Retinal pigment epithelial cell (primary cell): ENCODE data around the gene PPHLN1.

Experiments used
- DNase-seq: peaks from one replicate; pipeline ENCODE4 v3.0.0-alpha.2; 2010; ENCODE audit warnings: low read depth
- H3K4me3 ChIP-seq: 2 replicates; pipeline ENCODE4 v1.5.1; 2011; ENCODE audit warnings: mild to moderate bottlenecking, low read length, control low read depth, moderate library complexity
- TF ChIP-seq, protein P1 (sequence below): conservative IDR thresholded peaks from 2 replicates; pipeline ENCODE4 v1.5.1; 2011; ENCODE audit warnings: low read depth, low read length, control low read depth, inconsistent platforms

PPHLN1 gene

DNA sequence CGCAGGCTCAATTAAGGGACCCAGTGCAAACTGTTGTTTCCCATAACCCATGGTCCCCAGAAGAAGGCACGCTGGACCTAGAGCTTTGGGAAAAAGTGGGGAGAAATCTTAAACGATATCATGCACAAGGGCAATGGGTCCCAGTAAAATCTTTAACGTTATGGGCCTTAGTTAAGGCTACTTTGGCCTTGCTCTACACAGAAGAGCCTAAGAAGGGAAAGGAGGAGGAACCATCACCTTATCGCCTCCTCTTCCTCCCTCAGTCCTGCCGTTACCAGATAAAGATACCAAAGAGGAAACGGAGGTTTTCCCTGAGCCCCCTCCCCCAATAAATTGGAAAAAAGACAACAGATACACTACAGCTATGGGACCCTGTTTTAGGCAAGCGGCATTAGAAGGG, 116.9 kb downstream of the PPHLN1 start:
- TF ChIP-seq, protein P1, sequence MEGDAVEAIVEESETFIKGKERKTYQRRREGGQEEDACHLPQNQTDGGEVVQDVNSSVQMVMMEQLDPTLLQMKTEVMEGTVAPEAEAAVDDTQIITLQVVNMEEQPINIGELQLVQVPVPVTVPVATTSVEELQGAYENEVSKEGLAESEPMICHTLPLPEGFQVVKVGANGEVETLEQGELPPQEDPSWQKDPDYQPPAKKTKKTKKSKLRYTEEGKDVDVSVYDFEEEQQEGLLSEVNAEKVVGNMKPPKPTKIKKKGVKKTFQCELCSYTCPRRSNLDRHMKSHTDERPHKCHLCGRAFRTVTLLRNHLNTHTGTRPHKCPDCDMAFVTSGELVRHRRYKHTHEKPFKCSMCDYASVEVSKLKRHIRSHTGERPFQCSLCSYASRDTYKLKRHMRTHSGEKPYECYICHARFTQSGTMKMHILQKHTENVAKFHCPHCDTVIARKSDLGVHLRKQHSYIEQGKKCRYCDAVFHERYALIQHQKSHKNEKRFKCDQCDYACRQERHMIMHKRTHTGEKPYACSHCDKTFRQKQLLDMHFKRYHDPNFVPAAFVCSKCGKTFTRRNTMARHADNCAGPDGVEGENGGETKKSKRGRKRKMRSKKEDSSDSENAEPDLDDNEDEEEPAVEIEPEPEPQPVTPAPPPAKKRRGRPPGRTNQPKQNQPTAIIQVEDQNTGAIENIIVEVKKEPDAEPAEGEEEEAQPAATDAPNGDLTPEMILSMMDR: no peak
- no peak for DNase-seq

DNA sequence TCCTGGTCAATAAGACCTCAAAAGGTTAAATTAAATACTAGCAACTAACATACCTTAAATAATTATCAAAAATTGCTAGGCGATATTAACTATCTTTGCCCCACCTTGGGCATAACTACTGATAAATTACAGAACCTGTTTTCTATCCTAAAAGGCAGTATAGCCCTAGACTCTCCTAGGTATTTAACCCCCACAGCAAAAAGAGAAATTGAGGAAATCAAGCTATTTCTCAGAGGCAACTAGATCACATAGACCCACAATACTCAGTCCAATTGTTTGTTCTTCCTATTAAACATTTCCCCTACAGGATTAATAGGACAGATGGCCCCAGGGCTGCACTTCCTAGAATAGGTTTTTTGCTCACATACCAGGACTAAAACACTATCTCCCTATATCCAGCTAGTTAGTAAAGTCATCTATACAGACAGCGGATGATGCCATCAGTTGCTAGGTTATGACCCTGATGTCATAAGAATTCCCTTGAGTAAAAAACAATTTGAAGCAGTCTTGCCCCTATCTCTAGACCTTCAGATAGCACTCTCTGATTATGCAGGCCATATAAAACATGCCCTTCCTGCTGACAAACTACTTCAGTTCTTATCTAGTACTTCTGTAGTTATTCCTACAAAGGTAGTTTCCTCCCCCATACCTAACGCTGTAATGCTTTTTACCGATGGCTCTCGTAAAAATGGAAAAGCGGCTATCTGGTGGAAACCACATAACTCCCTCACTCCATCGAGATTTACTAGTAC, 118.4 kb downstream of the PPHLN1 start:
- TF ChIP-seq, protein P1: no peak
- H3K4me3 ChIP-seq: no peak overlapping the region
- DNase-seq: no peak

More for the DNA sequence above, 116.9 kb downstream of the PPHLN1 start:
- no peak overlapping the region for H3K4me3 ChIP-seq

DNA sequence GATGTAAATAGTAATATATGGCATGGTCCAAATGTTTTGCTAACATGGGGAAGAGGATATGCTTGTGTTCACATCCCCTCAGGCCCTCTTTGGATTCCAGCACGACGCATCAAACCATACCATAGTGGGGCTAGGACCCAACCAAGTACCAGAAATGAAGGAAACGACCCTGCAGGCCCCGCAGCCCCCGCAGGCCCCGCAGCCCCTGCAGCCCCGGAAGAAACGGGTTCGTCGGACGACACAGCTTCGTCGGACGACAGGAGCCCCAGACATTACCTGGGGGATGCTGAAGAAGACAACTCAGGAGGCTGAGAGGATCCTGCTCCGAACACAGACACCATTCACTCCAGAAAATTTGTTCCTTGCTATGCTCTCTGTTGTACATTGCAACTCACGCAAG, 119.9 kb downstream of the PPHLN1 start:
- DNase-seq: no peak
- H3K4me3 ChIP-seq: no peak overlapping the region
- TF ChIP-seq, protein P1: no peak

DNA sequence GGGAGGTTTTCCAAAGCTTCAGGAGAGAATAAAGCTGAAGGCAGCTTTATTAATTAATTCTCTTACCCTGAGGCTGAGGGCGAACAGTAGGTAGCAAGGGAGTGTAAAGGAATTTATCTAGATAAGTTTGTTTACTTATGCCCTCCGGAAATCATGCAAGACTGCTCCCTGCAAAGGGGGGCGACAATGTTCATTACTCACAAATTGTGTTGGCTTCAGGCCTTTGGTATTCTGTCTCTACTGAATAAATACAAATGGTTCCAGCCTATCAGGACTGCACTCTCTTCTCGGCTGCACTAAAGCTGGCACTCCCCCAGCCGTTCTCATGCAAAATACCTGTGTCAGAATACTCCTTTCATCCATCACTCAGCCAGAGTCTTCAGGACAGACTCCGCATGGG, 120.8 kb downstream of the PPHLN1 start:
- DNase-seq: no peak
- TF ChIP-seq, protein P1: no peak
- no peak overlapping the region for H3K4me3 ChIP-seq

DNA sequence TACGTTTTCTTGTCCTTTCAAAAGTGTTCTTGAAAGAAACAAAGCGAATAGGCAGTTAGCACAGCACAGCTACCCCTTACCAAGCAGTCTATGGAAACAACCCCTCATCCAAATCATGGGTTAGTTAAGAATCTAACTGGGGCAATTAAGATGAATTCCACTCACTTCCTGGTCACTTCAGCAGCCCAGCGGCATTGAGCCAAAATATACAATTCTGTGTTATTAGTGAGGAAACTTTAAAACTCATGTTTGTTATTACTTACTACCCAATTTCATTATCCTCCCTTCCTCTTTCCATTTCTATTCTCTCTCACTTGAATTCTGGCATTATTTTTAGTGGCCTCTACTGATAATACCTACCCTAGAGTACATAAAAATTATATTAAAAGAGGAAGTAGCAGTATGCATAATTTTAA, 121.4 kb downstream of the PPHLN1 start:
- no peak for DNase-seq
- H3K4me3 ChIP-seq: no peak overlapping the region
- TF ChIP-seq, protein P1: no peak

DNA sequence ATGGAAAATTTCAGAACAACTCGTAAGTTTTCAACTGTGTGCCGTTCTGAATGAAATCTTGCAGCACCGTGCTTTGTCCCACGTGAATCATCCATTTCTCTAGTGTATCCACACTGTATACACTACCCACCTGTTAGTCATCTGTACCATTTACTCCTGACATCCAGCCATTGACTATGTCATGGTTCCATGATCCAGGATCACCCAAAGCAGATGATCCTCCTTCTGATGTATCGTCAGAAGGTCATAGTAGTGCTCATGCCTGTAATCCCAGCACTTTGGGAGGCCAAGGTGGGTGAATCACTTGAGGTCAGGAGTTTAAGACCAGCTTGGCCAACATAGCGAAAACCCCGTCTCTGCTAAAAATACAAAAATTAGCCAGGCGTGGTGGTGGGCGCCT, 122.9 kb downstream of the PPHLN1 start:
- no peak overlapping the region for H3K4me3 ChIP-seq
- DNase-seq: no peak
- TF ChIP-seq, protein P1: no peak

DNA sequence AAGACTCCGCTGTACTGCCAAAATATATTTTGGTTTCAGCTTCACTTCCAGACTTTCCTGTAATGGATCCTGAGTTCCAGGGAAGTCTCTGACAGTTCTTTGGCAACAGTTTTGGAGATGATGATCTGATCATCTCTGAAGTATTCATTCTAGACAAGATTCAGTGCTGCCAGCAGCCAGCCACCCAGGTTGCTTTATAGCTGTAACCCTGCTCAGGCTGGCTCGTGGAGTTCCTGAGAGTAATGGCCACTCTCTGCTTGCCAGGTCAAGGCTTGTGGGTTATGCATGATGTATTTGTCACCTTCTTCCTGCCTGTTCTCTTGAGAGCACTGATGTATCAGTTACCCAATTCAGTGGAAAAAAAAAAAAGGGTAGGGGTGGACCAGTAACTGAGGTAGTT, 124.3 kb downstream of the PPHLN1 start:
- no peak overlapping the region for H3K4me3 ChIP-seq
- no peak for DNase-seq
- TF ChIP-seq, protein P1: no peak
